ENCODE measurements around the gene TMCC1.
A peak's percentile ranks its signal among the peaks of the same experiment; 100 is the strongest.

The TMCC1 gene

DNA sequence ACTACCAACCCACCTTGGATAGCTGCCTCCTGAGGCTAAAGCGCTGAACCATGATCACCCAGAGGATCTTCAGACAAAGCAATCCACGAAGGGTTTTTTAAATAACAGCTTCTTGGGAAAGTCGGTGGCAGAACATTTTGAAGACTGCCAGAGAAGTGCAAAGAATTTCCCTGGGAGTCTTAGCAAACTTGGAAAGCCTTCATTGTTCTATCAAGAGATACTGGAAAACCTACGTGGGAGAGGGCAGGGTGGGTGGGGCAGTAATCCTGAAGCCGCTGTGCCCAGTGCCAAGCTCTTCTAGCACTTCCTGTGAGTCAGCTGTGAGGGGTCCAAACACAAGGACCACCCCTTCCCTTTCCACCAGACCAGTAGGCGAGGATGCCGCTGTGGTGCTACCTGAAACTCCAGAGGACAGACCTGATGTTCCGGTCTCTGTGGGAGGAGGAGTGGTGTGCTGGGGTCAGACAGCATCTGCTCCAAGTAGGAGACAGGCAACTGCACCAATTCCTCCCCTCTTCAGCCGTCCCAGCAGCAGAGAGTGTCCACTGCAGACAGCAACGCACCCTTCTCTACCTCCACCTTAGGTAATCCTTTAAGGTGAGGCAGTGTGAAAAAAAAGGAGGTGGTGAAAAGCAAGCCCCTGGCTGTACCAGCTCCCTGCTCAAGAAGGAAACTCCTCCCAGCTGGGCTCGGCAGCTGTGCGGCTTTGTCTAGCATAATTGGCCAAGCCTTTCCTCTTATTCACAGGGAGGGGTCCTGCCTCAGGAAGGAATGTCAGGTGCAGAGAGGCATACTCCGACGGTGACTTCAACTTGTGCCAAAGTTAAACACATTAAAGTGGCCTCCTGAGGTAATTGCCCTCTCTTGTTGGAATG is 99.0 kb downstream of the TMCC1 start:
- TF ChIP-seq POLR2A (IDR thresholded peaks at IDR 0.05; ENCODE audit: low read length): no peak
- TF ChIP-seq GATA1 (IDR thresholded peaks at IDR 0.05; ENCODE audit: low read depth, low read length): no peak
- DNase-seq: peak; percentile 16 to 29

GRCh38 chr3:129793942-129794310 is 99.6 kb downstream of the TMCC1 start:
- peak; percentile 64 to 92 for DNase-seq
- TF ChIP-seq GATA1 (IDR thresholded peaks at IDR 0.05; ENCODE audit: low read depth, low read length) (no peak), POLR2A (IDR thresholded peaks at IDR 0.05; ENCODE audit: low read length) (no peak)

GRCh38 chr3:129793319-129793718 is 100.2 kb downstream of the TMCC1 start:
- no peak for DNase-seq
- no peak for TF ChIP-seq GATA1 (IDR thresholded peaks at IDR 0.05; ENCODE audit: low read depth, low read length)
- no peak for TF ChIP-seq POLR2A (IDR thresholded peaks at IDR 0.05; ENCODE audit: low read length)

DNA sequence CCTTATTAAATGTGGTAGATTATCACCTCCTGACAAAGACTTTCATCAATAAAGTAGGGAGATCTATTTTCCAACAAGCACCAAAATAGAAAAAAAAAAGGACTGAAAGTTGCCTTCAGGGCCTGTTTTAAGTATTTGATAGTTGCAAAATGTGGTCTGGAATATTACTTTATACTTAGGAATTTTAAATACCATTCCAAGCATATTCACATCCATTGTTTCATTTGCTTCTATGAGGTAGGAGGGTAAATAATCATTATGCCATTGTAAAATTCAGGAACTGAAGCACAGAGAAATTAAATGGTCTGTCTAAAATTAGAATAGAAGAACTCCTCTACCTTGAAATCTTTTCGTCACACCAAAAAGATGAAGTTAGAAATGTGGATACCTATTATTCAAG is 110.0 kb downstream of the TMCC1 start:
- TF ChIP-seq POLR2A (IDR thresholded peaks at IDR 0.05; ENCODE audit: low read length): no peak
- TF ChIP-seq GATA1 (IDR thresholded peaks at IDR 0.05; ENCODE audit: low read depth, low read length): no peak
- no peak for DNase-seq

DNA sequence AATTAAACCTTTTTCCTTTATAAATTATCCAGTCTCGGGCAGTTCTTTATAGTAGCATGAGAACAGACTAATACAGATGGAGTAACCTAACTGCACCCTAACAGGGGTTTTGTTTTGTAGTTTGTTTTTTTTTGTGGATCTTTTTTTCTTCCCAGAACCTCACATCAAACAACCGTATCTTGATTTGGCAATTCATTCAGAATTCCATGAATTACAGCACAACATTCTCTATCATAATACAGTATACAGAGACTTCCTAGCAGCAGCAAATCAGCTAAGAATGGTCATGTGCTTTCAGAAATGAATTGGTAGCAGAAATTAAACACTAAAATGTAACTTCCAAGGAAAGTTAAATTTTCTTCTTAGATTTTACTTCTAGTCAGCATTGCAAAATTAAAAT is 114.6 kb downstream of the TMCC1 start:
- TF ChIP-seq POLR2A (IDR thresholded peaks at IDR 0.05; ENCODE audit: low read length) (no peak), GATA1 (IDR thresholded peaks at IDR 0.05; ENCODE audit: low read depth, low read length) (no peak)
- no peak for DNase-seq

- no peak for DNase-seq
- TF ChIP-seq GATA1 (IDR thresholded peaks at IDR 0.05; ENCODE audit: low read depth, low read length): no peak
- no peak for TF ChIP-seq POLR2A (IDR thresholded peaks at IDR 0.05; ENCODE audit: low read length)
Observed at GRCh38 chr3:129777806-129778205, 115.7 kb downstream of the TMCC1 start.

GRCh38 chr3:129775870-129776269 is 117.6 kb downstream of the TMCC1 start:
- no peak for DNase-seq
- TF ChIP-seq POLR2A (IDR thresholded peaks at IDR 0.05; ENCODE audit: low read length): no peak
- no peak for TF ChIP-seq GATA1 (IDR thresholded peaks at IDR 0.05; ENCODE audit: low read depth, low read length)

DNA sequence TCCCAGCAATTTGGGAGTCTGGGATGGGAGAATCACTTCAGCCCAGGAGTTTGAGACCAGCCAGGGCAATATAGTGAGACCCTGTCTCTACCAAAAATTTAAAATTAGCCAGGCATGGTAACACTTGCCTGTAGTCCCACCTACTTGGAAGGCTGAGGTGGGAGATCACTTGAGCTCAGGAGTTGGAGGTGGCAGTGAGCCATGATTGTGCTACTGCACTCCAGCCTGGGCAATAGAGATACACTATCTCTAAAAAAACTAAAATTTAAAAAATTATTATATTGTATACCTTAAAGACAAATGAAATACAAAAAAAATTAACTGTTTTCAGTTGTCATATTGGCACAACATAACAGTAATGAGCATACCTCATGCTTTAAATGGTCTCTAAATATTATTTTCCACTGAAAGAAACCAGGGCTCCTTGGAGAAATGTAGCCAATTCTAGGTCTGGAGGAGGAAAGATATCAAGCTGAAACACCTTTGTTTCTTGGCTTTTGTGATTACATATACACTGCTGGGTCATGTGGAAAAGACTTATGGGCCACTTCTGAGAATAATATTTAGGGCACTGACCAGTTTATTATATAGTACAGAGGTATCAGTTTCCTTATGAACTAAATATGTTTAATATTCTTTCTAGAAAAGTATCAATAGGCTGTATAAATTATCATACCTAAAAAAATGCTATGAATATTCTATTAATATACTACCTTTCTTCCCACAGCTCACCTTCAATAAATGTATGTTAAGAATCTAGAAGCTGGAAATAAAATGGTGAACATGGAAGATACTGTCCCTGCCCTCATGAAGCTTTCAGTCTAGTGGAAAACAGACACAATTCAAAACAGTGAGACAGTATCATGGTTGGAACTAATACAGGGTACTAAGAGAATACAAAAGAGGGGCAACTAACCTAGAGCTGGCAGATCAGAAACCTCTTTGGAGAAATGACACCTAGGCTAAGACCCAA is 119.5 kb downstream of the TMCC1 start:
- peak; percentile 76 to 92 for DNase-seq
- no peak for TF ChIP-seq POLR2A (IDR thresholded peaks at IDR 0.05; ENCODE audit: low read length)
- TF ChIP-seq GATA1 (IDR thresholded peaks at IDR 0.05; ENCODE audit: low read depth, low read length): no peak

- DNase-seq: no peak
- TF ChIP-seq POLR2A (IDR thresholded peaks at IDR 0.05; ENCODE audit: low read length): no peak
- no peak for TF ChIP-seq GATA1 (IDR thresholded peaks at IDR 0.05; ENCODE audit: low read depth, low read length)
Observed at GRCh38 chr3:129770604-129771003, 122.9 kb downstream of the TMCC1 start.

DNA sequence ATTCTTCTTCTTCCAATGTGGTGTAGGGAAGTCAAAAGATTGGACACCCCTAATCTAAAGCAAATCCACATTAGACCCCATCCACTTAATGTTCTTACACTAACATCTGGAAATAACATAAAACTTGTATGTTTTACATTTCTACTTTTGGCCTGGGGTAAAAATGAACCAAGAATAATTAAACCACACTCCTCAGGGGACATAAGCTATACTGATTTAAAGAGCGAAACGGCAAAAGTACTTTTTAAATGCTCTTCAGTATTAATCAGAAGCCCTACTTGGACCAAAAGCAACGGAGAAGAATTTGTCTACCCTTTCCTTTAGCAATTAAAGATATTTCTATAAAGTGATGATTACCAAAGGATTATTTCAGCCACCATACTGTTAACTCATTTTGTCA is 123.9 kb downstream of the TMCC1 start:
- DNase-seq: no peak
- TF ChIP-seq GATA1 (IDR thresholded peaks at IDR 0.05; ENCODE audit: low read depth, low read length) (no peak), POLR2A (IDR thresholded peaks at IDR 0.05; ENCODE audit: low read length) (no peak)

DNA sequence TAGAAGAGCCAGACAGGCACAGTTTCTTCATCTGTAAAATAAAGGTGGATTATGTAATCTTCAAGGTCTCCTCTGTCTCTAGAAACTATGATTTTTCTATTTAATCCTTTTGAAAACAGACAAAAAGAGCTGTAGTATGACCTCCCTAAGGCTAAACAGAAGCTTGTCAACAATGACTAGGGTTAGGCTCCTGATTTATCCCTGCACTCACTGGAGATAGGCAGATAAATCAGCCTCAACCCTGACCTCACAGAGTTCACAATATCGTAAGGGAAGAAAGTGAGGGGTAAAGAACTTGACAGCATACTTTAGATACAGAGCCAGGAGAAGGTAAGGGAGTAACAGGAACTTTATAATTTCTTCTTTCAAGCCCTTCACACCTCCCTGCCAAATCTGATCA is 124.8 kb downstream of the TMCC1 start:
- DNase-seq: peak in 1 of 2 experiments; percentile 14
- TF ChIP-seq POLR2A (IDR thresholded peaks at IDR 0.05; ENCODE audit: low read length): no peak
- no peak for TF ChIP-seq GATA1 (IDR thresholded peaks at IDR 0.05; ENCODE audit: low read depth, low read length)

DNA sequence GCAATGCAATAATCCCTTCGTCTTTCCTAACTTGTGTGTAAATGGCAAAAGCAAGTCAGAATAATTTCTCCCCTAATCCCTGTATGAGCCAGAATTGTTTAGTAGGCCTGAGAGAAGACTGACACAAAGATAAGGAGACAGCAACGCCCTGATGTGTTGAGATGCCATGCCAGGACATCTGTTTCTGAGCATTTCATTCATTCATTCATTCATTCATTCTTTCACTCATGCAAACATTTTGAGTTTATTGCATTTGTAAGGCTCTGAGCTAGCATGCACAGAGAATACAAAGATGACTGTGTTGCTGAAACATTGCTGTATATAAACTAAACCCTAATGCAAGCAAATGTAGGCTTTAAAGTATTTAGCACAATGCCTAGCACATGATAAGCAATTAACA is 127.4 kb downstream of the TMCC1 start:
- TF ChIP-seq POLR2A (IDR thresholded peaks at IDR 0.05; ENCODE audit: low read length) (no peak), GATA1 (IDR thresholded peaks at IDR 0.05; ENCODE audit: low read depth, low read length) (no peak)
- peak; percentile 5 to 49 for DNase-seq

DNA sequence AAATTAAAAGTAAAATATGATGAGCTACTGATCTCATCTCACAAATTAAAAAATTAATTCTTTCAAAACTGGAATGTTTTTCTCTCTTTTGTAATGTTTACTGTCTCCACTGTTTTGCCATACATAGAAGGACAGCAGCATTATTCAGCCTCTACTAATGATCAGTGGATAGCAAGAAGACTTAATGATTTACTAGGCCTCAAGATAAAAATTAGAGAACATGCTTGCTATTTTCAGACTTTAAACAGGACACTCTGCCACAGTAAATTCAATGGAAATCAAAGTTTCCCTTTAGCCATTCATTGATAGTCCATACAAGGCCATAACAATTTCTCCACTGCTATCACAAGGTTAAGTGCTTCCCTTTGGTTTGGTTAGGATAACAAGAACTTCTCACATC is 129.4 kb downstream of the TMCC1 start:
- no peak for DNase-seq
- TF ChIP-seq GATA1 (IDR thresholded peaks at IDR 0.05; ENCODE audit: low read depth, low read length): no peak
- TF ChIP-seq POLR2A (IDR thresholded peaks at IDR 0.05; ENCODE audit: low read length): no peak

GRCh38 chr3:129758785-129759320 is 134.7 kb downstream of the TMCC1 start:
- TF ChIP-seq POLR2A (IDR thresholded peaks at IDR 0.05; ENCODE audit: low read length) (no peak), GATA1 (IDR thresholded peaks at IDR 0.05; ENCODE audit: low read depth, low read length) (no peak)
- DNase-seq: no peak
